Iris pigment epithelial cell (primary cell): Measurements from ENCODE around the gene ESPNL.
A peak's percentile ranks its signal among the peaks of the same experiment; 100 is the strongest.

Source experiments
- DNase-seq: peaks from one replicate; pipeline ENCODE4 v3.0.0-alpha.2; 2011; ENCODE audit warnings: low read depth

The ESPNL gene

DNA sequence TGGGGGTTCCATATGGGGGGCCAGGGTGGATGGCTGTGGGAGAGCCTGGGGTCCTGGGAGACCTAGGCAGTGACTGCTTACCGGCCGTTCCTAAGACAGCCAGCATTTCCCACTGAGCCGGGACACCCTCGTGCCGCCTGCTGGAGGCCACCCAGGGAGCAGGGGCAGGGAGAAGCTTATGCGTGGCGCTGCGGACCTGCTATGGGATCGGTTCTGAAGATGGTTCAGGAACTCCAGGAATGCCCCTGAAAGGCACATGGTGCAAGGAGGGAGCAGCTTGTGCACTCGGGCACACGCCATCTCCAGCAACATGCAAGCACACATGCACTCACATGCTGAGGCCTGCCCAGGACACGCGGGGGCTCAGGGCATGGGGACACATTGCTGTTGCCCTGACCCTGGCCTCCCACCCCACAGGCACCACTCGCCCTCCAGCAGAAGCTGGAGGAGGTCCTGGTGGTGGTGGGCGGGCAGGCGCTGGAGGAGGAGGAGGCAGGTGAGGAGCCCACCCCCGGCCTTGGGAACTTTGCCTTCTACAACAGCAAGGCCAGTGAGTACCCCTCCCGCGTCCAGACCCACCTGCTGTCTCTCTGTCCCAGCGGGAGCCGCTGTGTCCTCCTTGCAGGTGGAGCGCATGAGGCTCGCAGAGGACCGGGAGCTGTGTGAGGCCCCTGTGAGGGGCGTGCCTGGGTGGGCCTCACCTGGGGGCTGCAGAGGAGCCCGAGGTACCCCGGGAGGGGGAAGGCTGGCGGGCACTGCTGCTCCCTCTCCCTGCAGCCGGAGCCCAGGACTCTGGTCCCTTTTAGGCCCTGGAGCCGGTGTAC, 42.5 kb downstream of the ESPNL start:
- no peak for DNase-seq

GRCh38 chr2:238143239-238143951, 43.3 kb downstream of the ESPNL start:
- DNase-seq = no peak

DNA sequence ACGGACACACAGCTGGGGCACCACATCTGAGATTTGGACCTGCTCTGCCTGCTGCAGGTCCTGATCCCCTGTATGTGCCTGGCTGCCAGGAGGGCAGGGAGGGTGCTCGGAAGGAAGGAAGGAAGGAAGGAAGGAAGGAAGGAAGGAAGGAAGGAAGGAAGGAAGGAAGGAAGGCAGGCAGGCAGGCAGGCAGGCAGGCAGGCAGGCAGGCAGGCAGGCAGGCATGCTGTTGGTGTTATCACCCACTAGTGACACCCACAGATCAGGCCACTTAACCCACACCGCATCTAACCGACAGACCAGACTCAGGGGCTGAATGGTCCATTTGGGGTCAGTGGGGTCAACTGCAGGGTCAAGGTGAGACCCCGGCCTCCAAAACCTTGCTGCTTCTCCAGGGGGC, 44.1 kb downstream of the ESPNL start:
- no peak for DNase-seq

- DNase-seq = no peak
Observed at GRCh38 chr2:238145046-238145445, 44.9 kb downstream of the ESPNL start.

DNA sequence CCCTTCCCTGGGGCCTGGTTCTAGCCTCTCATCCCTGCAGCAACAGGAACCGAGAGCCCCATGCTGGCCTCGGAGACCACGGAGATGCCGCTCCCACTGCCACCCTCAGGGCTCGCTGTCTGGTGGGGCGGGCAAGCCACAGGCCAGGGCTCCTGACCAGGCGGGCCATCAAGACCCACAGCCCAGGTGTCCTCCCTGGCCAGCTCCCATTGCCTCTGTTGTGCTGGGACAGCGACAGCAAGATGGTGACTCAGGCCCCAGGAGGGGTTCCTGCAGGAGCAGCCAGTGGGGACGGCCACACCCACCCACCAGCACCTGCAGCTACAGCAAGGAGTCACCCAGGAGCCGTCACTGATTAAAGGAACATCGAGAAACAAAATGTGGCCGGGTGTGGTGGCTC, 45.7 kb downstream of the ESPNL start:
- DNase-seq = no peak

GRCh38 chr2:238146884-238147544, 46.9 kb downstream of the ESPNL start:
- DNase-seq = no peak

DNA sequence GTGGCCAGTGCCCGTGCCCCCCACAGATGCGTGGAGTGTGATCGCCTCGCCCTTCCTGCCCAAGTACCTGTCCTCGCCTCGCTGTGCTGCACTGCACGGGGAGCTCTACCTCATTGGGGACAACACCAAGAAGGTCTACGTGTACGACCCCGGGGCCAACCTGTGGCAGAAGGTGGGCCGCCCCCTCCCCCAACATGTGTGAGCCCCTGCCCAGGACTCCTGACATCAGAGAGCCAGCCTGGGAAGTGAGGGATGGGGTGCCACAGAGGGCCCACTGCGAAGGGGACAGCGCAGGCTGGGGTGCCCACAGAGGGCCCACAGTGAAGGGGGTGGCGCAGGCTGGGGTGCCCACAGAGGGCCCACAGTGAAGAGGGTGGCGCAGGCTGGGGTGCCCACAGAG, 48.8 kb downstream of the ESPNL start:
- DNase-seq = no peak

DNA sequence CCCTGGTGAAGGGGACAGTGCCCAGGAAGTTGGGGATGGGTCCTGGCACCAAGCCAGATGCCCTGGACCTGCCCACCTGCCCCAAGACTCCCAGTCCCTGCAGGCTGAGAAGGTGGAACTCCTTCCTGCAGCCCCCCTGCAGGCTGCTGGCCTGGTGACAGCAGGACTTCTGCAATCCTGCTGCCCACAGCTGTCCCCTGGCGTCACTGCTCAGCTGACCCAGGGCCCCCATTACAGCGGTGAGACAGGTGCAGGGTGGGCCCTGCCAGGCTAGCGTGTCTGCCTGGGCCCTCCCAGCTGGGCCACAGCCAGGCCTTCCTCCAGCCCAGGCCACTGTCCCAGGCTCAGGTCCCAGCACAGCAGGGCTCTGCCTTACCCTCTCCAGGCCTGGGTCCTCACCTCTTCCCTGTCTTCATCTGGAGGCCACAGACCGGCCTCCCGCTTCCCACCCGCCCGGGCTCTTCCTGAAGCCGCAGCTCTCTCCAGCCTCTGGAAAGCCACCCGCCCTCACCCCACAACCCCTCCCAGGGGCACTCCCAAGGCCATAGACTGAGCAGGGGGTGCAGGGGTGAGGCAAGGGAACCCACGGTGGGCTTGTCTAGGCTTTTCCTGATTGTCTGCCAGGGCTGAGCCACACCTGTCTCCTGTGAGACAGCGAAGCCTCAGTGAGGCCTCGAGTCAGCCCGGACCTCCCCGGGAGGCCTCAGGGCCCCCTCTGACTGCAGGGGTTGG, 49.9 kb downstream of the ESPNL start:
- DNase-seq = no peak

DNA sequence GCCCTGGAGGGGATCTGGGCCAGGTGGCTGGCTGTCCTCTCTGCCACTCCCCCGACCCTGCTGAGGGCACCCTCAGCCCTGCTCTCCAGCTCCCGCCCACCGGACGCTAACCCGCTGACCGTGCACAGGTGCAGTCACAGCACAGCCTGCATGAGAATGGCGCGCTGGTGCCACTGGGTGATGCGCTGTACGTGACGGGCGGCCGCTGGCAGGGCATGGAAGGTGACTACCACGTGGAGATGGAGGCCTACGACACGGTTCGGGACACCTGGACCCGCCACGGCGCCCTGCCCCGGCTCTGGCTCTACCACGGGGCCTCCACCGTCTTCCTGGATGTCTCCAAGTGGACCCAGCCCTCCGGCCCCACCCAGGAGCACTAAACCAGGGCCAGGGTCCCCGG, 50.5 kb downstream of the ESPNL start:
- DNase-seq = no peak

- no peak for DNase-seq
Observed at GRCh38 chr2:238151205-238151604, 51.1 kb downstream of the ESPNL start.

GRCh38 chr2:238151628-238152235, 51.6 kb downstream of the ESPNL start:
- DNase-seq = no peak

GRCh38 chr2:238152771-238153688, 52.9 kb downstream of the ESPNL start:
- no peak for DNase-seq

GRCh38 chr2:238154570-238154969, 54.4 kb downstream of the ESPNL start:
- no peak for DNase-seq

- peak; percentile 67 for DNase-seq
Observed at GRCh38 chr2:238155051-238155760, 55.1 kb downstream of the ESPNL start.

DNA sequence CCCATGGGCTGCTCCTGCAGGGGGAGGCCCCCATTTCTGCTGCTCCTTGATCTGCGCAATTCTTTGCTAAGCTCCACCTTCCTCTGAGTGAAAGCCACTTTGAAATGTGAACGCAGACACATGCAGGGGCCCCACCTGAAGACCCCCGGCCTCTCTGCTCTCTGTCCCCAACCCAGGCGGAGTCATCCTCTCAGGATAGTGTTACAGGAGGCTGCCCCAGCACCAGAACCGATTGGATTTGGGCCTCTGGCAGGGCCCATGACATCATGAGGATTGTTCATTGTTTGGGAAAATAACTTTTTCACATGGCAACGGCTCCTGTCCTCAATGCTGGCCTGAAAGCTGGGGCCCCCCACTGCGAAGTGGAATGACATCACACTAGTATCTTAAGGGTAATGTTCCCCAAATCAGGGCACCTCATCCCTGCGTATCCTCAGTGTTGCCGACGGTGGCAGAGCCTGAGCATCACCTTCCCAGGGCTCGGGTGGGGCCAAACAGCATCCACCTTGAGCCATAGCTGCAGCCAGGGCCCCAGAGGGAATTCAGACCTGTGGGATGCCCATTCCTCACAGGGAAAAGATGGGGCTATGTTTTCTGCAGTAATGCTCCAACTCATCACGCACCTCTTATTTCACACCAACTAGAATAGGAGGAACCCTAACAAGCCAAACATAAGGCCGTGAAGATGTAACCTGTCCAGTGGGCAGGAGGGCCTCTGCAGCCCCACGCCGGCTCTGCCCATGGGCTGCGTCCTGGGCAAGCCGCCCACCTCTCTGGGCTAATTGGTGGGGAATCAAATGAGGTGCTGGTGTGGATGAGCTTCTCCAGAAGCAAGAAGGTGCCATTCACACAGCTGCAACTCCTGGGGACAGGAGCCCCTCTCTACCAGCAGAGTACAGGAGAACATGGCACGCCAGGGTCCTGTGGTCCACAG, 55.9 kb downstream of the ESPNL start:
- DNase-seq = no peak

DNA sequence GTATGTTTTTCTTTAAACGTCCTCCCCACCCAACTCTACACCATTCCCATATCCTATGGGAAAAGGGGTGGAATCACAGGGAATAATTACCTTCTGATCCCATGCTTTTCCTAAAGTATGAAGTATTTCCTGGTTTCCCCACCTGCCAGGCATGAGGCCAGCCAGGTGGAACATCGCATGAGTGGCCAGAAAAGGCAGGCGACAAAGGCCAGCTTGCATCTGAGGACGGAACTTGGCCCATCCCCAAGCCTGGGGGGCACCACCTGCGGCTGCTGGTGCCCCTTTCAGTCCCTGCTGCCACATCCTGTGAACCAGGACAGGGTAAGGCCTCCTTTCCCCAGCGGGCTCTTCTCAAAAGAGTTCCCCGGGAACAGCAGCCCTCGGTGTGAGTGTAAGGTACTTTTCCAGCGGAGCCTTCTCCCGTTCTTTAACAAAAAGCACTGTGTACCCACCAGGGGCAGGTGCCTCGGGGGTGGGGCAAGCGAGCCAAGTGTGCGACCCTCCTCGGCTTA, 57.4 kb downstream of the ESPNL start:
- no peak for DNase-seq

- DNase-seq = no peak
Observed at GRCh38 chr2:238158018-238158508, 57.9 kb downstream of the ESPNL start.

GRCh38 chr2:238158509-238159070, 58.5 kb downstream of the ESPNL start, which contains the start of gene ERFE:
TSS of gene ERFE (plus strand) at chr2:238158970. CDS start at chr2:238159008, 38 bp downstream.
- DNase-seq = peak; percentile 26
